Measurements from ENCODE around the gene TRAM2. TPM values are rescaled to one million over a fixed set of nuclear protein-coding genes. Genes with fewer than 3 reads are reported as not detected.
A peak's percentile ranks its signal among the peaks of the same experiment; 100 is the strongest.

TRAM2 gene
- total RNA-seq, 1 experiment from 2014 or later, result 28.4 TPM

DNA sequence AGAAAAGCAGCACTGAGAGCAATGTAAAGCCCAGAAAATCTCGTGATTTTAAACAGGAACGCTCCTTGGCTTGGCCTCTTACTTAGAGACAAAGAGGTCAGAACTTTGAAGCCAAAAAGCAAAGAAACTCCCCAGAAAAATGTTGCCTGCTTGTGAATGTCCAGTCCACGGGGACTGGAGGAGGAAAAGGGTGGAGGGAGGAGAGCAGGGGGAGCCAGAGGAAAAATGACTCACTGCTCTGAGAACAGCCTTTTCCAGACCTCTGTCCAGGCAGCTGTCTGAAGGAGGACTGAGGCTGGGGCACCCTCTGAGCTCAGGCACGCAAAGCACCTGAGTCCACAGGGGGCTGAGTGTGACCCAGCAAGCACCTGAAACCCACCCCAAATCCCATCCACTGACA lies 64.7 kb downstream of the TRAM2 start:
- DNase-seq, result peak; percentile 33 to 45
- H3K4me3 ChIP-seq, result no peak overlapping the region
- H3K9me3 ChIP-seq (replicated peaks), result no peaks in the 10 kb centered on the region
- peaks cover 61% of the 10 kb centered on the region for H3K36me3 ChIP-seq
- H3K27me3 ChIP-seq, result no peaks in the 10 kb centered on the region
- H3K27ac ChIP-seq, result peak overlapping the region; percentile 45
- H3K4me1 ChIP-seq, result peaks cover 20% of the 10 kb centered on the region

DNA sequence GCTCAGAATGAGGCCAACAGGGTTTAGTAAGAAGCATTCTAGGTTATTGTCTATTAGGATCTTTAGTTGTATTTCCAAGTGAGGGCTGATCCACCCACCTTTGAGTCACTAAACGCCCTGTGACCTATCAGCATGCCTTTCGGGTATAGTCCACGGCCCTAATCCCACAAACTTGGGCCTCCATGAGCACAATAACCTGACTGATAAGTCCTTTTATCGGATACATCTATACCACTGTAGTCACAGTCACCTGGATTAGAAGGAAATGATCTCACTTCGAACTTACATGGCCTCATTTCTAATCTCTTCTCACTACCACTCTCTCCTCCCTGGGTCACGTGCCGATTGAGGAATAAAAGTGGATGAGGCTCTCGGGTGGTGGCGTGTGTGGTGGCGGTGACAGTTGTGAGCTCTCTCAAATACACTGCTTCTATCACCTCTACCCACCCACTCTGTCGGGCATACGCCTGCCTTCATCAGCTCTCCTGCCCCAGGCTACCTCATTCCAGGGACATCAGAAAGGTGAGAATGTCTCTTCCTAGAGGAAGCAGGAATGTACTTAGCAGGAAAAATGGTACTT lies 65.2 kb downstream of the TRAM2 start:
- H3K36me3 ChIP-seq, result peaks cover 61% of the 10 kb centered on the region
- peak overlapping the region; percentile 45 for H3K27ac ChIP-seq
- H3K4me1 ChIP-seq, result peaks cover 18% of the 10 kb centered on the region
- H3K27me3 ChIP-seq, result no peaks in the 10 kb centered on the region
- H3K4me3 ChIP-seq, result no peak overlapping the region
- no peaks in the 10 kb centered on the region for H3K9me3 ChIP-seq (replicated peaks)
- DNase-seq, result no peak

- Histone ChIP-seq H3K27me3 (no peaks in the 10 kb centered on the region), H3K9me3 (replicated peaks) (no peaks in the 10 kb centered on the region), H3K27ac (no peak overlapping the region), H3K4me3 (no peak overlapping the region), H3K36me3 (peaks cover 56% of the 10 kb centered on the region), H3K4me1 (peaks cover 18% of the 10 kb centered on the region)
- DNase-seq, result no peak
Observed at GRCh38 chr6:52511163-52511562, 65.7 kb downstream of the TRAM2 start.

- no peak overlapping the region for H3K27ac ChIP-seq
- no peaks in the 10 kb centered on the region for H3K9me3 ChIP-seq (replicated peaks)
- H3K4me3 ChIP-seq, result no peak overlapping the region
- H3K36me3 ChIP-seq, result peaks cover 48% of the 10 kb centered on the region
- no peaks in the 10 kb centered on the region for H3K27me3 ChIP-seq
- H3K4me1 ChIP-seq, result peaks cover 13% of the 10 kb centered on the region
- no peak for DNase-seq
Observed at GRCh38 chr6:52510213-52510562, 66.7 kb downstream of the TRAM2 start.

GRCh38 chr6:52509281-52510212 lies 67.3 kb downstream of the TRAM2 start:
- DNase-seq, result no peak
- no peaks in the 10 kb centered on the region for H3K27me3 ChIP-seq
- peaks cover 44% of the 10 kb centered on the region for H3K36me3 ChIP-seq
- H3K4me3 ChIP-seq, result no peak overlapping the region
- no peaks in the 10 kb centered on the region for H3K9me3 ChIP-seq (replicated peaks)
- H3K27ac ChIP-seq, result no peak overlapping the region
- peaks cover 14% of the 10 kb centered on the region for H3K4me1 ChIP-seq

- H3K36me3 ChIP-seq, result peaks cover 39% of the 10 kb centered on the region
- H3K9me3 ChIP-seq (replicated peaks), result no peaks in the 10 kb centered on the region
- no peak overlapping the region for H3K27ac ChIP-seq
- H3K4me1 ChIP-seq, result peaks cover 25% of the 10 kb centered on the region
- DNase-seq, result no peak
- H3K4me3 ChIP-seq, result no peak overlapping the region
- no peaks in the 10 kb centered on the region for H3K27me3 ChIP-seq
Observed at GRCh38 chr6:52508261-52508739, 68.6 kb downstream of the TRAM2 start.

- H3K27ac ChIP-seq, result no peak overlapping the region
- no peak for DNase-seq
Observed at GRCh38 chr6:52507557-52508260, 69.2 kb downstream of the TRAM2 start.

DNA sequence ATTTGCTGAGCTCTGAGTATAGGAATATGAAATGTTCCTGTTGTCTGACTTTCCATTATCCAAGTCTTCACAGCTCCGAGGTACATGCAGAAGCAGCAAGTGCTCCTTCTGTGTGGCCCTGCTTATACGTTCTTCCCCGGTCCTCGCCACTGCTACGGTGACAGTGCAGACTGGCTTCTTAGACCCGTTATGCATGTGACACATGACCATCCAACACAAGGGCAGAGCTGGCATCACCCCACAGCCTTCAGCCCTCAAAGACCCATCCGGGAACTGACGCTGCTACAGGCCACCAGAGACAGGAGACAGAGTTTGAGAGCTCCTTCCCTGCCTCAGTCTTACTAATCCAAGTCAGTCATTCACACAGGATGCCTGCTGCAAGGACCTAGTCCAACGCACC lies 70.4 kb downstream of the TRAM2 start:
- H3K4me3 ChIP-seq, result no peak overlapping the region
- no peak overlapping the region for H3K27ac ChIP-seq
- H3K27me3 ChIP-seq, result no peaks in the 10 kb centered on the region
- no peaks in the 10 kb centered on the region for H3K9me3 ChIP-seq (replicated peaks)
- peaks cover 38% of the 10 kb centered on the region for H3K36me3 ChIP-seq
- no peak for DNase-seq
- peaks cover 14% of the 10 kb centered on the region; the same call in 1 of the 2 replicates for H3K4me1 ChIP-seq

More at GRCh38 chr6:52507557-52508260, 69.2 kb downstream of the TRAM2 start:
- H3K36me3 ChIP-seq, result peaks cover 35% of the 10 kb centered on the region
- no peaks in the 10 kb centered on the region for H3K27me3 ChIP-seq
- no peak overlapping the region for H3K4me3 ChIP-seq
- H3K9me3 ChIP-seq (replicated peaks), result no peaks in the 10 kb centered on the region
- H3K4me1 ChIP-seq, result peaks cover 25% of the 10 kb centered on the region

DNA sequence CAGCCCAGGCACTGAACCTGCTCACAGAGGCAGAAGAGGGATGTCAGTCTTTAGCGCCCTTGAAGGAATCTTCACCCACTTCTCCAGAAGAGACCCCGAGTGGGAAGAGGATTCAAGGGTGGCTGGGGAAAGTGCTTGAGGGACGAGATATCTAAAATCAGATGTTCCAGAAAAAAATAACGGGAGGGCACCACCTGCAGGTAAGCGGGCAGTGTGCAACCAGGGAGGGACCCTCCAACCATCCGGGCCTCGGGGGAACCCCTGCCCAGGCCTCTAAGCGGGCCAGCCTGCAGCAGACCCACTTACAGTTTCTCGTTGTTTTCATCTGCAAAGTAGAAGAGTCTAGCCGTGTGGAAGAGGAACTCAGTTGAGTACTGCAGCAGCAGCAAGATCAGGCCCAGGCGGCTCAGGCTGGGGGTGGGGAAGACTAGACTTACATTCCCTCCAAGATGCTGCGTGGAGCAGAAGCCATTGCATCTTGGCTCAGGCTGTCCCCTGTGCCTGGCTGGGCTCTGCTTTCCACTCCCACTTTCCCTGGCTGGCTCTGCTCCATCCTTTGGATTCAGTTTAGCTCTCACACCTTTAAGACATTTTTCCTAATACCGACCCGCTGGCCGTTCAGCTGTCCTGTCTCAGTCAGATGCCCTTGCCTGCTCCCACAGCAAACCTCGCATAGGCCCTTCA lies 71.0 kb downstream of the TRAM2 start:
- Histone ChIP-seq H3K4me1 (peaks cover 14% of the 10 kb centered on the region; the same call in 1 of the 2 replicates), H3K4me3 (no peak overlapping the region), H3K27me3 (no peaks in the 10 kb centered on the region), H3K27ac (no peak overlapping the region), H3K9me3 (replicated peaks) (no peaks in the 10 kb centered on the region), H3K36me3 (peaks cover 38% of the 10 kb centered on the region)
- DNase-seq, result no peak

GRCh38 chr6:52504782-52505136 lies 72.1 kb downstream of the TRAM2 start:
- no peak overlapping the region; the same call in 1 of the 2 replicates for H3K27ac ChIP-seq
- no peaks in the 10 kb centered on the region for H3K27me3 ChIP-seq
- H3K9me3 ChIP-seq (replicated peaks), result no peaks in the 10 kb centered on the region
- peaks cover 30% of the 10 kb centered on the region for H3K36me3 ChIP-seq
- H3K4me3 ChIP-seq, result no peak overlapping the region
- no peak for DNase-seq
- peaks cover 14% of the 10 kb centered on the region; the same call in 1 of the 2 replicates for H3K4me1 ChIP-seq

DNA sequence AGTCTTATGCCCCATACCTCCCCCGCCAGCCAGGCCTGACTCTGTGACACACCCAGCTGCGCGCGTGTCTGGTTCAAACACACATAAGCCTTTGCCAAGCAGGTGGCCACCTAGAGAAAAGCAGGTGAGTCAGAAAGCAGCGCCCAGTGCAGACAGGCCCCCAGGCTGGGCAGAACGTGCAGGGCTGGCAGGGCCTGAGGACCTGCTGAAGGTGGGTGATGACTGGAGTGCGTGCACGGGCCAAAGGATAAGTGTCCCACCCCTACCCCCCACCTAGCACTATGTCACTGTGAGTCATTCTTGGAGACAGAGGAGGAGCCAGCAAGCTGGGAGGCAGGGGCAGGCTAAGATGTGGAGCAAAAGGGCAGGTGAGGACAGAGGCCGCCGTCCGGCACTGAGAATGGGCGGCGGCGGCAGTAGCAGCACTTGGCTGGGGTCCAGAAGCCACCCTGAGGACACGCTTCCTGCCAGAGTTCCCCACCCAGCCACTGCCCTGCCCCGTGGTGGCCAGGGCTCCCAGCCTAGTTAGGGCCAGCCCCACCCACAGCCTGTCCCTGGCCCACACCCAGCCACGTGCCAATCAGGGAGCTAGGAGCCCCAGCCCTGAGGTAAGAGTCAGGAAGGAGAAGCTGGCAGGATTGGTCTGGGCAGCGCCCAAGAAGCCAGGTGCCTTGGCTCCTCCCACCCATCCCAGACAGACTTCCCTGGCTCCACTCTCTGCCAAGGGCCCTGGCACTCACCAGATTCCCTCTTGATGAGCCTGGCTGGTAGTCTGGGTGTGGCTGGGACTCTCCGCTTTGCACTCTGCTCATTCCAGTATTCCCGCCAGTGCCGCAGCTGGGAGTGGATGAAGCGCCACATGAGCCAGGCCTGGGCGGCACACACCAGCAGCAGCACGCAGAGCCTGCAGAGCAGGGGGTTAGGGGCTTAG lies 72.7 kb downstream of the TRAM2 start:
- DNase-seq, result peak; percentile 48 to 51
- Histone ChIP-seq H3K27me3 (no peaks in the 10 kb centered on the region), H3K36me3 (peaks cover 30% of the 10 kb centered on the region), H3K4me3 (no peak overlapping the region), H3K9me3 (replicated peaks) (no peaks in the 10 kb centered on the region), H3K27ac (peak overlapping the region; percentile 25), H3K4me1 (peaks cover 18% of the 10 kb centered on the region; the same call in 1 of the 2 replicates)

DNA sequence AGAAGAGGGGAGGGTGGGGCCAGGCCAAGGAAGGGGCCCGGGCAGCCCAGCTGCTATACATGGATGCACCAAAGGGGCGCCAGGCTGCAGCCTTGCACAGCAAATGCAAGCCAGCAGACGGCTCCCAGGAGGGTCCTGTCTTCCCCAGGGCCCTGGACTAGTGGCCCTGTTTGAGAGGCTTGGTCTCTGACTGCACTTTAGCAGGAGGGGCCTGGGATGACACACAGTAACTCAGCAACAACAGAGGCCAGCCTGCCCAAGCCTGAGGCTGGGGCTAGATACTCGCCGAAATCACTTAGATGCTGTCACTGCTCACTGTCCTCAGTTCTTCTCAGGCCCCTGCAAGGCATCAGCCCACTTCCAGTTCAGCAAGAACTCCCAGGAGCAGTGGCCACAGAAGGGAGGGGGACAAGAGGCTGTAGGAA lies 73.5 kb downstream of the TRAM2 start:
- DNase-seq, result no peak
- H3K27ac ChIP-seq, result no peak overlapping the region
- H3K4me3 ChIP-seq, result no peak overlapping the region
- peaks cover 20% of the 10 kb centered on the region; the same call in 1 of the 2 replicates for H3K4me1 ChIP-seq
- peaks cover 25% of the 10 kb centered on the region for H3K36me3 ChIP-seq
- H3K9me3 ChIP-seq (replicated peaks), result no peaks in the 10 kb centered on the region
- H3K27me3 ChIP-seq, result no peaks in the 10 kb centered on the region

DNA sequence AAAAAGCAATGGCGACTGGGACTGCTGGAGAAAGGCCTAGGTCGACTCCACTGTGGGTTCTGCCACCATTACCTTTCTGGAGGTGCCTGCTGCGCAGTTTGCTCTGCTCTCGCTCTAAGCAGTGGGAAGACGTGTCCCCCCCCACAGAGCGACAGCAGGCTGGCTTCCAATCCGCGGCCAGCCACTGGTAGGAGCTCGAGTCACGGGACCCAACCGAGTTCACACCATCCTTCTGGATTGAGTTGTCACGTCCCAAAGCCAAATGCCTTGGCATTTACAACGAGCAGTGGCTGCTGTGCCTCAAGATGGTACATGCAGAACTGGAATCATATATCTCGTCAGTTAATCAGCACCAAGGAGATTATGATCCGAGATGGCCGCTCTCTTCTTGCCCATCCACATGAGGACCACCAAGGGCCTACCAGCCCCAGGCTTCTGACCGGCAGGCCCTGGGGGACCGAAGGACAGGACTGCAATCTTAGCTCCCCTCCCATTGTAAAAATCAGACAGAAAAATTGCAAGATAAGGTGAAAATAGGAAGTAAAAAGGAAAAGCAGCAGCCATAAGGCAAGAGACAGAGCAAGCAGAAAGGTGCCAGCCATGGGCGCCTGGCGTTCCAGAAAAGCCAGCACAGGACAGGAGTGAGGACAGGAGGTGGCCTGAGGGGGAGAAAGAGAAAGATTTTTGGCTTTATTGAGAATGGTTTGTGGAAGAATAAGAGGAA lies 74.4 kb downstream of the TRAM2 start:
- Histone ChIP-seq H3K9me3 (replicated peaks) (no peaks in the 10 kb centered on the region), H3K4me1 (peaks cover 20% of the 10 kb centered on the region; the same call in 1 of the 2 replicates), H3K27me3 (no peaks in the 10 kb centered on the region), H3K4me3 (no peak overlapping the region), H3K27ac (no peak overlapping the region), H3K36me3 (peaks cover 21% of the 10 kb centered on the region)
- DNase-seq, result no peak
